Neutrophil (primary cell): ENCODE measurements around the gene MYO3A.

ENCODE experiments used
- H3K27ac ChIP-seq: fragments of 200-600 bp; sonication (generic); 2 replicates; pipeline ENCODE4 v1.5.1; 2016; ENCODE audit warnings: mild to moderate bottlenecking, moderate library complexity
- H3K27me3 ChIP-seq: fragments of 200-600 bp; sonication (generic); 2 replicates; pipeline ENCODE4 v1.6.0; 2016; ENCODE audit warnings: mild to moderate bottlenecking
- H3K36me3 ChIP-seq: fragments of 200-600 bp; sonication (generic); 2 replicates; pipeline ENCODE4 v1.5.1; 2017
- H3K4me1 ChIP-seq, 2 experiments: fragments of 200-600 bp in 1 of 2; sonication (generic) in 1 of 2; 1 replicate in 1 of 2; 2 replicates in 1 of 2; pipeline versions ENCODE4 v1.5.1 to v1.6.1; 2013 to 2016; ENCODE audit warnings: low read depth in 1 of 2, low read length in 1 of 2, mild to moderate bottlenecking in 1 of 2, moderate library complexity in 1 of 2; ENCODE audit not compliant: control insufficient read depth in 1 of 2, insufficient read depth in 1 of 2
- H3K4me3 ChIP-seq, 2 experiments: fragments of 200-600 bp in 1 of 2; sonication (generic) in 1 of 2; 1 replicate in 1 of 2; 2 replicates in 1 of 2; pipeline ENCODE4 v1.5.1; 2013 to 2016; ENCODE audit warnings: low read depth in 1 of 2, low read length in 1 of 2, mild to moderate bottlenecking in 1 of 2, moderate library complexity in 1 of 2
- H3K9me3 ChIP-seq: fragments of 200-600 bp; sonication (generic); 2 replicates; pipeline ENCODE4 v1.5.1; 2016
- CTCF ChIP-seq: fragments of 200-600 bp; sonication (generic); IDR thresholded peaks from 2 replicates; pipeline ENCODE4 v1.5.1; 2016; ENCODE audit warnings: antibody characterized with exemption

MYO3A gene

GRCh38 chr10:25933653-25934608 is at the start of gene MYO3A:
Gene MYO3A, plus strand, starts transcription at chr10:25934229. Its CDS starts 17,882 bp downstream, at chr10:25952111.
- no peak for TF ChIP-seq CTCF
- Histone ChIP-seq H3K9me3 (no peaks in the 10 kb centered on the region), H3K4me1 (no peaks in the 10 kb centered on the region), H3K4me3 (no peak within 1 kb of the TSS), H3K36me3 (no peaks in the 10 kb centered on the region), H3K27ac (no peak within 1 kb of the TSS), H3K27me3 (peaks cover 88% of the 10 kb centered on the region)

- Histone ChIP-seq H3K27ac (no peak overlapping the region), H3K9me3 (no peaks in the 10 kb centered on the region), H3K36me3 (no peaks in the 10 kb centered on the region), H3K4me3 (no peak overlapping the region), H3K27me3 (no peaks in the 10 kb centered on the region), H3K4me1 (no peaks in the 10 kb centered on the region)
- TF ChIP-seq CTCF: no peak
Observed at GRCh38 chr10:25888627-25889026, 45.4 kb upstream of the MYO3A start.

- H3K4me3 ChIP-seq: no peak overlapping the region
Observed at GRCh38 chr10:25890995-25891394, 43.0 kb upstream of the MYO3A start.

GRCh38 chr10:25895856-25896255 is 38.2 kb upstream of the MYO3A start:
- no peak for TF ChIP-seq CTCF
- H3K4me3 ChIP-seq: no peak overlapping the region
- H3K36me3 ChIP-seq: no peaks in the 10 kb centered on the region
- no peaks in the 10 kb centered on the region for H3K27me3 ChIP-seq
- H3K9me3 ChIP-seq: no peaks in the 10 kb centered on the region
- H3K4me1 ChIP-seq: no peaks in the 10 kb centered on the region
- no peak overlapping the region for H3K27ac ChIP-seq

More at GRCh38 chr10:25890995-25891394, 43.0 kb upstream of the MYO3A start:
- H3K36me3 ChIP-seq: no peaks in the 10 kb centered on the region
- no peaks in the 10 kb centered on the region for H3K27me3 ChIP-seq
- no peak for TF ChIP-seq CTCF
- no peaks in the 10 kb centered on the region for H3K4me1 ChIP-seq
- no peaks in the 10 kb centered on the region for H3K9me3 ChIP-seq
- no peak overlapping the region for H3K27ac ChIP-seq

- H3K9me3 ChIP-seq: no peaks in the 10 kb centered on the region
- no peaks in the 10 kb centered on the region for H3K36me3 ChIP-seq
- H3K27ac ChIP-seq: no peak overlapping the region
- H3K4me1 ChIP-seq: no peaks in the 10 kb centered on the region
- no peaks in the 10 kb centered on the region for H3K27me3 ChIP-seq
- no peak overlapping the region for H3K4me3 ChIP-seq
- TF ChIP-seq CTCF: no peak
Observed at GRCh38 chr10:25896421-25896820, 37.6 kb upstream of the MYO3A start.
